Hematopoietic multipotent progenitor cell treated with erythropoietin and hydrocortisone succinate and interleukin-3 and kit ligand, for 17 days (in vitro differentiated cells): ENCODE results near the gene RPUSD4.

Experiments used
- DNase-seq: peaks from one replicate; pipeline ENCODE4 v3.0.0-alpha.2; 2015; ENCODE audit warnings: low spot score

The RPUSD4 gene

GRCh38 chr11:126157326-126158030 lies 54.0 kb downstream of the RPUSD4 start:
- DNase-seq = no peak

DNA sequence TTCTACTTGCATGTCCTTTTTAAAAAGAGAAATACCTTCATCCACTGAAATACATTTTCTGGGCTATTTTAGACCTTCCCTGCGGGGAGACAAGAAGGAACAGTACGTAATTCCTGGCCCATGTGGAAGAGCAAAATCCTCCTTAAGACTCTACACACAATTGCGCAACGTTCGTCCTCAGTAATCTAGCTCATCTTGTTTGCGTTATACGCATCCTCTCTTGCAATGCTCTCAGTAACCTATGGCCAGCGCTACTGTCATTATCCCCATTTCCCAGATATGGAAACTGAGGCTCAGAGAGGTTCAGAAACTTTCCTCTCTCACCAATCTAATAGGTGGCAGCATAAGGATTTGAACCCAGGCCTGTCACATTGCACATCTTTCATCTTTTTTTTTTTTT lies 54.6 kb downstream of the RPUSD4 start:
- no peak for DNase-seq

DNA sequence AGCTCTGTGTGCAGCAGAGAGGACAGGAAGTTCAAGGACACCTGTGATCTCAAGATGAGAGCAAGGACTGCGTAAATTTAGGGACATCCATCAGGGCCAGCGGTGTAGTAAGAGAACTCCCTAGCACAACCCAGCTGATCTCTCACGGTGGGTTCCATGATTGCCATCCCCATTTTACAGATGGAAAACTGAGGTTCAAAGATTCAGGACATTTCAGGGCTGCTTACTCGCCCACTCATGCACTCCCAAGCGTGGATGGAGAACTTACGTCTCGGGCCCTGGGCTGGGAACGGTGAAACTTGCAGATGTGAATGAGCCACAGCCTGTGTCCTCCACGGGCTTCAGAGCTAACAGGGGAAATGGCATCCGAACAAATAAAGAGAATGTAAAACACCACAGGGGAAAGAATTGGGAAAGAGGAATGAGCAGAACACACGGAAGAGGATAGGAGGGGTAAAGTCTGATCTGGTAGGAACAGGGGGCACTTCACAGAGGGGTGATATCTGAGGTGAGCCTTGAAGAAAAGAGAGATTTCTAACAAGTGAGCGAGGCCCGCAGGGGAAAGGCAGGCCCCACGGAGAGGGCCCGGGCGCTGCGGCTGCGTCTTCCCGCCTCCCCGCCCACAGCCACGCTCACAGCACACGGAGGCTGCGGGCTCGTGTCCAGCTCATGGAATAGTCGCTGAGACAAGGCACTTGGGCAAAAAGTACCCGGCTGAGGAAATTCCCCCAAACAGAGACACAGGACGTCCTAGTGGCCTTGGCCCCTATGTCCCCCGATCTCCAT lies 55.9 kb downstream of the RPUSD4 start:
- DNase-seq = no peak

DNA sequence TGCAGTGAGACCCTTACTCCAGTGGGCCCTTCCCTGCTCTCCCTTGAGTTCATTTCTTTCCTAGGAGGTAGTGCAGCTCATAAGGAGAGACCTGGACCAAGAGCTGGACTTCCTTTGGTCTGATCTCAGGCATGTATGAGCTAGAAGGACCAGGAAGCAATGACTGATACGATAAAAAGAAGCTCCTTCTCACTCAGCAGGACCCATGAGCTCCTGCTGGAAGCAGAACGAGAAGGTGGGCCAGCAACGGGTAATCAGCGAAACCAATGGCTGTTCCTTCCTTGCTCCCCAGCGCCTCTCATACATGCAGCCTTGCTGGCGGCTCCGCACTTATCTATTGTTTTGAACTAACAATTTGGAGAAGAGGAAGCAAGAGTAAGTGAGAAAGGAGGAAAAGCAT lies 56.8 kb downstream of the RPUSD4 start:
- no peak for DNase-seq

DNA sequence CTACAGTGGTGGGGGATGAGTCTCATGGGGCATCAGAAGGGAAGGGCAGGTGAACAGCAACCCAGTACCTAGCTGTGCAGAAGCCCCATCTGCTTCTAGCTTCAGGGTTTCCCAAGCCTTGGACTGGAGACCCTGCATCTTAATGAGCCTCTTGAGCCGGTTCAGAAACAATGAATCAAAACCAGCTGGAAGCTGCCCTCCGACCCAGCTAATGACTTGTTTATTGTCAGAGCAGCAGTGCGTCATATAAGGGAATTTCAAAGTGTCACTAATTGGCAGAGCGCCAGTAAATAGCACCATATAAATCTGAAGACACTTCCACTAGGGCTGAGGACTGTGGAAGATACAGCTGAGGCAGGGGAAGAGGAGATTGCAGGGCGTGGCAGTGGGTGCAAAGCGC lies 57.5 kb downstream of the RPUSD4 start:
- no peak for DNase-seq

DNA sequence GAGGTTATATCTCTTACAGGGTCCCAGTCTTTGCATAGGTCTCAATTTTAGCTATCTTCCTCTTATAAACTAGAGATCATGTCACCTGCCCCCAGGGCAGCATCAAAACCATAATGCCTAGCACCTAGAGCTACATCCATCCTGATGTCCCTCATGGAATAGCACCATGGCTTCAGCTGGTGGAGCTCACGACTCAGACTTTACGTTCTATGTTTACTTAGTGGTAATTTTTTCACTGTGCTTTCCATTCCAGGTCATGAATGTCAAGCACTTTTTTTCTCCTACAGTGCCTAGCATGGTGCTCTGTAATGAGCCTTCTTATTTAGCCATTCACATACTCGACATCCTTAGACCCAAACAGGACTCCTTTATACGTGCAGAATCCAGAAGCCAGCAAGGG lies 58.4 kb downstream of the RPUSD4 start:
- no peak for DNase-seq

- no peak for DNase-seq
Measured at GRCh38 chr11:126152586-126152985, 58.9 kb downstream of the RPUSD4 start.

GRCh38 chr11:126152152-126152551 lies 59.3 kb downstream of the RPUSD4 start:
- no peak for DNase-seq
